HG03064 (cell line): ENCODE results near the gene POLE.
"Not testable (repeated sequence)": the region's sequence is repeated elsewhere in the genome, so short reads cannot be mapped to it uniquely, and the experiment has no call there.

Experiments used
- ATAC-seq: cut with Tn5 transposase; IDR thresholded peaks from one replicate; pipeline ENCODE4 v1.9.1; 2021; ENCODE audit warnings: low read depth; ENCODE audit not compliant: unreplicated experiment

Gene POLE

DNA sequence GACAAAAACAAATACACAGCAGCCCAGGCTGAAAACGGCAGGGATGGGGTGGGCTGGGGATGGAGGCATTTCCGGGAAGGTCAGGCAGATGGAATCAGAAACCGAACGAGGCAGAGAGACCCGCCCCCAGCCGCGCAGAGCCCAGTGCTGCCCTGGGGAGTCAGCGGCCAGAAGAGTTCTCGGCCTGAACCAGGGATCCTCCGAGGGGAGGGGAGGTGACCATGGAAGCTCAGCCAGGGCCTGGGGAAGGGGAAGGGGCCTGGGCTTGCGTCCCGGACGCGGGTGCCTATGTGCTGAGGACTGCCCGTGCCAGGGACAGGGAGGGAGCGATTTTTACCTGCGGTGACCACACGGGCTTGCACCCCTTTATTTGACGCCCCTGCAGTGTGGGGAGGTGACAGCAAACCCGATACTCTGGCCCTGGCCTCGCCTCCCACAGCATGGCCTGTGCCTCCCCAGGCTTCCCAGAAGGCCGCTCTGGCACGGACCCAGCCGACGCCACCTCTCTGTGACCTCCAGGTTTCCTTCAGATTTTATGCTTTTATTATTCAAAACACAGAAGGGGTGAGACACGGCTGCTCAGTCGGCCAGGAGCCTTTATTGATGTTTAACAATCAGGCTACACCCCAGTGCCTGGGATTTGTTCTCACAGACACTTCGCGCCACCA lies 84.4 kb downstream of the POLE start:
- ATAC-seq = no peak

DNA sequence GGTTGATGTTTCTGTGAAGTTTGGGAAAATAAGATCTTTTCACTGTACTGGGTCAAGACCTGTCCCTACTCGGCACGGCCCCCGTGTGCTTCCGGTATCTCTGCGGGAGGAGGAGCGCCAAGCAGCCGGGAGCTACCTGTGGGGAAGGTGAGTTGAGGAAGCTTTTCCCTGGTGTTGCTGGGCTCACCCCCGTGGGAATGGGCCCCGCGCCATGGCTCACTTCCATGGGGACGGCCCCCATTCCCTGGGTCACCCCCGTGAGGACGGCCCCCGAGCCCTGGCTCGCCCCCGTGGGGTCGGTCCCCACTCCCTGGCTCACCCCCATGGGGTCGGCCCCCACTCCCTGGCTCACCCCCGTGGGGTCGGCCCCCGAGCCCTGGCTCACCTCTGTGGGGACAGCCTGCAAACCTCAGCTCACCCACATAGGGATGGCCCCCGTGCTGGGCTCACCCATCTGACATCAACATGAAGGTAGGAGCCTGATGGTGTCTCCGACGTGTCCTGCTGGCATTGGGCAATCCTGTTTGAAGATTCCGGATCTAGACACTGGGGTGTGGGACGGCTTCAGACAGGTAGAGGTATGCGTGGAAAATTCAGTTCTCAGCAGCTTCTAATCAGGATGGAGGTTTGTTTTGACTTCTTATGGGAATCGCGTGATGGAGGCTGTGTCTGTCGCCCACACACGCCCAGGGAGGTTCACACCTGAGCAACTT lies 85.8 kb downstream of the POLE start:
- ATAC-seq = no peak

DNA sequence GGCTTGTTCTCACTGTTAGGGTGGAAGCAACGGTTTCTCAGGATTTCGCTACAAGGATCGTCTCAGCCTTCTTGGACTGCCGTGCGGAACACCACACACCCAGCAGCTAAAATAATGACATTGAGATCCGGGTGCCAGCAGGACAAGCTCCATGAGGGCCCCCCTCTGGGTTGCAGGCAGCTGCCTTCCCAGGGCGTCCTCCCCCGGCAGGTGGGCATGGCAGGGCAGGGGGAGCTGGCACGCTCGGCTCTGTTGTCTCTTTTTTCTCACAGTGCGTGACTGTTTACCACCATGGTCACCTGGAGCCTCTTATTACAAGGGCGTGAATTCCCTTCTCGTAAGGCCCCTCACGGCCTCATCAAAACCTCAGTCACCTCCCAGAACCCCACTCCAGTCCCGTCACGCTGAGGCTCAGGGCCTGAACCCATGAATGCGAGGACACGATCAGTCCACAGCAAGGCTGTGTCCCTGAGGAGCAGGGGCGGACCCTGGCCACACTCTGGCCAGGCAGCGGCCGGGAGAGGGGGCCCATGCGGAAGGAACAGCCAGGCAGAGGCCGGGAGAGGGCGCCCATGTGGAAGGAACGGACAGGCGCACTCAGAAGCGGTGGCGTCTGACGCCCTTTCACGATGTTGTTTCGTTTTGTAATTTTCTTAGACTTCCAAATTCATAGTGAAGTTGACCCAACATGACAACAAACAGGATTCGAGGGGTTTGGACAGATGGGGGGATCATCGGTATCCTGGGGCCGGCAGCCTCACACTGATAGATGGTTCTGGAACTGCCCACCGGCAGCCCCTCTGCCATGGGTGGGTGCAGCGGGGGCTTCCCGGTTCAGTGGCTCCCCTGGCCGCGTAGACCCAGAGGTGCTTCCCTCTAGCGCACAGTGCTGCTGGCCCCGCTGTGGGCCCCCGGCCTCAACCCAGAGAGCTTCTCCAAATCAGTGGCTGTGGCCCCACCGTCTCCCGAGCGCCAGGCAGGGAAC lies 86.8 kb downstream of the POLE start:
- ATAC-seq = no peak

DNA sequence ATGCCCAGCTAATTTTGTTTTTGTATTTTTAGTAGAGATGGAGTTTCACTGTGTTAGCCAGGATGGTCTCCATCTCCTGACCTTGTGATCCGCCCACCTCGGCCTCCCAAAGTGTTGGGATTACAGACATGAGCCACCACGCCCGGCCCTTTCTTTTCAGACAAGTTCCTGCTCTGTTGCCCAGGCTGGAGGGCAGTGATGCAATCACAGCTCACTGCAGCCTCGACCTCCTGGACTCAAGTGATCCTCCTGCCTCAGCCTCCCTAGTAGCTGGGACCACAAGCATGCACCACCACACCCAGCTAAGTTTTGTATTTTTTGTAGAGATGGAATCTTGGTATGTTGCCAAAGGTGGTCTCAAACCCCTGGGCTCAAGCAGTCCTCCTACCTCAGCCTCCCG lies 87.6 kb downstream of the POLE start:
- ATAC-seq = not testable (repeated sequence)

DNA sequence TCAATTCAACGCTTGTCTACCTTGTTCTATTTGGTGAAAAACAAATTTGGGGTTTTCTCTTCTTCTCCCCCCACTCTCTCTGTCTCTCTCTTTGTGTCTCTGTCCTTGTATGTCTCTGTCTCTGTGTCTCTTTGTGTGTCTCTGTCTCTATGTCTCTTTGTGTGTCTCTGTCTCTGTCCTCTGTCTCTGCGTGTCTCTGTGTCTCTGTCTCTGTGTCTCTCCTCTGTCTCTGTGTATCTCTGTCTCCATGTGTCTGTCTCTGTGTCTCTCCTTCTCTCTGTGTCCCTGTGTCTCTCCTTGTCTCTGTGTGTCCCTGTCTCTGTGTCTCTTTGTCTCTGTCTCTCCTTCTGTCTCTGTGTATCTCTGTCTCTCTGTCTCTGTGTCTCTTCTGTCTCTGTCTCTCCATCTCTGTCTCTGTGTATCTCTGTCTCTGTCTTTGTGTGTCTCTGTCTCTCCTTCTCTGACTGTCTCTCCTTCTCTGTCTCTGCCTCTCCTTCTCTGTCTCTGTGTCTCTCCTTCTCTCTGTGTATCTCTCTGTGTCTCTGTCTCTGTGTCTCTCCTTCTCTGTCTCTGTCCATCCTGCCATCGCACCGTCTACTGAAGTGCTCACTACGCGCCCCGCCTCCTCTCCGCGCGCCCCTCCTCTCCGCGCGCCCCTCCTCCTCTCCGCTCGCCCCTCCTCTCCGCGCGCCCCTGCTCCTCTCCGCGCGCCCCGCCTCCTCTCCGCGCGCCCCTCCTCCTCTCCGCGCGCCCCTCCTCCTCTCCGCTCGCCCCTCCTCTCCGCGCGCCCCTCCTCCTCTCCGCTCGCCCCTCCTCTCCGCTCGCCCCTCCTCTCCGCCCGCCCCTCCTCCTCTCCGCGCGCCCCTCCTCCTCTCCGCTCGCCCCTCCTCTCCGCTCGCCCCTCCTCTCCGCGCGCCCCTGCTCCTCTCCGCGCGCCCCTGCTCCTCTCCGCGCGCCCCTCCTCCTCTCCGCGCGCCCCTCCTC lies 89.5 kb downstream of the POLE start:
- ATAC-seq = no peak

DNA sequence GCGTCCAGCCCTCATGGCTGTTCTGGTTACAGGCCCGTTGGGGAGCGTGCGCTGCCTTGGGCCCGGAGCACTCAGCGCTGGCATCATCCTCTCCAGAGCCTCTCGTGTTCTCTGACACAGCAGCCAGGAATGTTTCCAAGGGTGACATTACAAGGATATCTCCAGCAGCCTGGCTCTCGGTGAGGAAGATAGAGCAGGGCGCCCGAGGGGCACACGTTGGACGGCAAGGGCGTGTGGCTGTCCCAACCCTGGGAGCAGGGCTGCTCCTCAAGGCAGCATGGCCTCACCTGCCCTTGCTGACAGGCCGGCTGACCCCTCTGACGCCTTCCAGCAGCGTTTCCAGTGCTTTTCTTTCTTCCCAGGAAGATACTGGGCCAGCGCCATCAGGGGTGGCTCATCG lies 91.1 kb downstream of the POLE start:
- ATAC-seq = no peak

DNA sequence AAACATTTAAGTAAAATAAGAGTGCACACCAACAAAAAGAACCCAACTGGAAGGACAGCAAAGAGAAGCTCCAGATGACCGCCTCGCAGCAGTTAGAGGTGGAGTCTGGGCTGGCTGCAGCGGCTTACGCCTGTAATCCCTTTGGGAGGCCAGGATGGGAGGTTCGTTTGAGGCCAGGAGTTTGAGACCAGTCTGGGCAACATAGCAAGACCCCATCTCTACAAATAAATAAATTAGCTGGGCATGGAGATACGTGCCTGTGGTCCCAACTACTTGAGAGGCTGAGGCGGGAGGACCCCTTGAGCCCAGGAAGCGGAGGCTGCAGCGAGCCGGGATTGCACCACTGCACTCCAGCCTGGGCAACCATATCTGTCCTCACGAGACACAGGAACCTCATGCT lies 92.0 kb downstream of the POLE start:
- ATAC-seq = no peak

DNA sequence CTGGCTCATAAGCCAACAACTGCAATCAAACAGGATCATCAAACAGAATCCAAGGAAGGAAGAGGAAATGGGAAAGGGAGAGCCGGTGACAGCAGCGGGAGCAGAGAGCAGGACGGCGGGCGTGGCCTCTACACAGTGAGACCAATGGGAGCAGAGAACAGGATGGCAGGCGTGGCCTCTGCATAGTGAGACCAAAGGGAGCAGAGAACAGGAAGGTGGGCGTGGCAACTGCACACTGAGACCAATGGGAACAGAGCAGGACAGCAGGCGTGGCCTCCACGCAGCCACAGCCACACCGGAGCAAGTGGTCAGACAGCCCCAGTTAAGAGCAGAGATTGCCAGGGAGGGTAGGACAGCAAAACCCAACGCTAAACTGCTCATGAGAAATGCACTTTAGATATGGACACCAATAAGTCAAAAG lies 93.2 kb downstream of the POLE start:
- no peak for ATAC-seq

DNA sequence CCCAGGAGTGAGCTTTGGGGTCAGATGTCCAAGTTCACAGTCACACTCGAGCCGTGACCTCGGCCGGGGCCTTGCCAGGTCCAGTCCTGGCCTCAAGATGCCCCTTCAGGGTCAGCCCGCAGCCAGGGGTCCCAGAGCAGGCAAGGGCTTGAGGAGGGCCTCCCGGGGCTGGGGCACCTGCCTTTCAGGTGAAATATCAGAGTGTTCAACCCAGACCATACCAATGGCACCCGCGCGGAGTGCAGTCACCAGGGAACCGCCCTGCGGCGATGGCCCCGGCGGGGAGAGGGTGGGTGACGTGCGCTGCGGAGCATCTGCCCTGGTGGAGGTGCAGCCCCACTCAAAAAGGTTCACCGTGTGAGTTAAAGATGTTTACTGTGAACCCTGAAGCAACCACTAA lies 93.6 kb downstream of the POLE start:
- no peak for ATAC-seq

DNA sequence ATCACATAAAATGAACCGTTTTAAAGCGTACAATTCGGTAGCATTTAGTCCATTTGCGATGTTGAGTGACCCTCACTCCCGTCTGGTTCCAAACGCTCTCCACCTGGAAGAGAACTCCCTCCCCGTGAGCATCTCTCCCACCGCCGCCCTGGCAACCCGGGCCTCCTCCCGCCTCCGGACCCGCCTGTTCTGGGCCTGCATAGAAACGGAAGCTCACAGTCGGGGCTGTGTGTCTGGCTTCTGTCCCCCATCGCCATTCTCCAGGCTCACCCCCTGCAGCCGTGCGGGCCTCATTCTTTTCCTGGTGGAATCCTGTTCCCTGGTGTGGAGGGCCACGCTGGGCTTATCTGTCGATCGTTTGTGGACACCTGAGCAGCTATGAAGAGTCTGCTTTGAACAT lies 94.1 kb downstream of the POLE start:
- no peak for ATAC-seq

DNA sequence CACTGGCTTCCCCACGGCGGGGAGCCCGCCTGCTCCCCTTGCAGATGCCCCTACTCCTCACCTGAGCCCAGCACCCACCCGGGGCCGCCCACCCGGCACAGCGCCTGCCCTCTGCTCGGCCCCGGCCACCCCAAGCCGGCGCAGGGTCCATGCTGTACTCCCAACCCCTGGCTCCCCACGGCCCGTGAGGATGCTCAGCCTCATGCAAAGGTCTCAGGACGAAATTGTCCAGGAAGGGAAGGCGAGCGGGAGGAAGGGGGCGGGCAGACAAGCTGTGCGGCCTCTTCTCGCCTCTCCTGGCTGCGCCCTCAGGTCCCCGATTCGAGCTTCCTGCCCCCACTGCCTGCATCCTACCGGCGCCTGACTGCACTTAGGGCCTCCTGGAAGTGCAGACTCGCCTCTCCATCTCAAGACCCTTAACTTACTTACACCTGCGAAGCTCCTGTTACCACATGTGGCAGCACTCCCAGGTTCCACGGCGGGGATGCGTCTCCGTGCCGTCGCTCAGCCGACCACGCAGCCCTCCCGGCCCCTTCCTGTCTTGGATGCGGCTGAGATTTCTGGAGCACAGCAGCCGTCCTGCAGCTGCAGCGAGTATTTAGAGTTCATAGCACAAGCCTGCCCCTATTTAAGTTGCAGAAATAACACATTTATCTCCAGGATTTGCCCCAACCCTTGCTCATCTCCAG lies 94.7 kb downstream of the POLE start:
- ATAC-seq = no peak

DNA sequence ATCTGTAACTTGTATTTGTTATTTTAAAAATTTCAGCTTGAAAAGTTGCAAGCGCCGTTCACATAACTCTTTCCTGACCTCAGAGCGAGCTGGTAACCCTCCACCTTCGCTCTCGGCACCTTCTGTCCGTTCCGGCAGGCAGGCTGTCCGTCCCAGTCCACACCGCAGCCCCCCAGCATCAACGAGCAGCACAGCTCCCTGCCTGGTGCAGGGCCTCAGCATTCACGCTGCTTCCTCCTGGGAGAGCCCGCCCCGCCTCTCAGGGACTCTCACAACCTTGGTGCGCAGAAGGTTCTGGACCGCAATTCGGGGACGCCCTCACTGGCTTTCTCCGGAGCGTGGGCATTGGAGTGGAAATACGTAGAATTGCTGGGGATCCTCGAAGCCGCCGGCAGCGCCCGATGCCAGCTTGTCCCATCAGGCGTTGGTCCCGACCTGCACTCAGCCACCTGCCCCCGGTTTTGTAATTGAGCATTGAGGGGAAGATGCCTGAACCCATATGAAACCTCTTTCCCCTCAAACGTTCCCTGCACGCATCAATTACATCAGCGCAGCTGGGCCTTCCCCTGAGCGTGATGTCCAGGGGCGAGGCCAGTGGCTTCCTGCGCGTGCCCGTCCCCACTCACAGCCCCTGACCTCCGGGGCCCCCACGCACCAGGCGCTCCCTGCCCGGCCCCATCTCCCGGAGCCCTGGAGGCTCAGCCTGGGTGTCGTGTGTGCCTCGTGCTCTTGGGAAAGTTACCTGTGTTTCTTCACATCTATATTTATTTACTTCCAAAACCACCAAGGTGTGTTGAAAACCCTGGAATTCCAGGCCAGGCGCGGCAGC lies 95.8 kb downstream of the POLE start:
- no peak for ATAC-seq

DNA sequence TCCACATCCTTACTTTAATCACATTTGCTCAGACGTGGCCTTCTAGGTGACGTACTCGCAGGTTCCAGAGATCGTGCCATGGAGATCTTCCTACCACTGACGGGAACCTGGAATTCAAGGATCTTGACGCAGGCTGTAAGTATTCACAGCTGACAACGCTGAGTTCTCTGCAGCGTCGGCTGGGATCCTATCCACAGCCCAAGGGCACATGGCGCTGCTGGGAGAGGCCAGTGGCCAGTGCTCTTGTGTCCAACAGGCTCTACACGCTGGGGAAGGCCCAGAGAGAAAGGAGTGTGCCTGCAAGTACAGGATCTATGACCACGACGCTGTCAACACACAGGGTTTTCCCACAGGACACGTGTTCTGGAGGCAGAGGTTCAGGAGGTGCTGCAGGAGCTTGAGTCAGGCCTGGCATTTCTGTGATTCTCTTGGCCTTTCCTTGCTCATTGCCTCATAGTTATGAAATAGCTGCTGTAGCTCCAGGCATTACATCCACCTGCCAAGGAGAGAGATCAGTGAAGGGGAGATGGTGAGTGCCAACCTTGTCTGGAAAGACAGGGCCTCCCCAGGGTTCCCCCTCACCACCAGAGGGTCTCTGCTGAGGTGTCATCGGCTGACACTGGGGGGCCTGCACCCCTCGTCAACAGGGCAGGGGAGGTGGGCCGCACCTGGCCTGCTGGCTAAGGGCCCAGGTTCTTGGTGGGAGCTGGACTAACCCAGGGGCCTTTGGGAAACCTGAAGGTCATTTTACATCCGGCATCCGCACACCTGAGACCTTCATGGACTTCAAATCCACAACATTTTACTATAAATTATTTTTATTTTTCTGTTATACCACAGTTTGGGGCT lies 98.1 kb downstream of the POLE start:
- no peak for ATAC-seq

DNA sequence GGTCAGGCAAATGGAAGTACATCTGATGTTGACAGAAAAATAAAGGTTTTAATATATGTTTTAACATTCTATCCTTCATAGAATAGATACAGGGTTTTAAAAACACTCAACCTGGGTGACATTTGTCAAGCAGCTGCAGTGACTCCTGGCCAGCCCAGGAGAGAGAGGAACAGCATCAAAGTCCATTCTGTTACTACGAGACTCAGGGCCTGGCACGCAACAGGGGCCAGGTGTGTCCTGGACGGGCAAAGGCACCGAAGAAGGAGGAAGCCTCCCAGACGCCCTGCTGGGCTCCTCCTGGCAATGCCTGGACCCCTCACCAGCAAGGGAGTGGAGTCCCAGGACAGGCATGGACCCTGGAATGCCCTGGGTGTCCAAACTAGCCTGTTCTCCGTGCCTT lies 98.8 kb downstream of the POLE start:
- no peak for ATAC-seq

DNA sequence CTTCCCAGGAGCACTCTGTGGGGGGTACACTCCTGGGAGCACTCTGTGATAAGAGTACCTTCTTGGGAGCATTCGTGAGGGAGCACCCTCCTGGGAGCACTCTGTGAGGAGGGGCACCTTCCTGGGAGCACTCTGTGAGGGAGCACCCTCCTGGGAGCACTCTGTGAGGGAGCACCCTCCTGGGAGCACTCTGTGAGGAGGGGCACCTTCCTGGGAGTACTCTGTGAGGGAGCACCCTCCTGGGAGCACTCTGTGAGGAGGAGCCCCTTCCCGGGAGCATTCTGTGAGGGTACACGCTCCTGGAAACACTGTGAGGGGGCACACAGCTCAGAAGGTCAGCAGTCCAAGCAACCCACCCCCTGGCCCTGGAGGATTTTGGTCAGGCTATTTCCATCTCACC lies 99.4 kb downstream of the POLE start:
- ATAC-seq = no peak

DNA sequence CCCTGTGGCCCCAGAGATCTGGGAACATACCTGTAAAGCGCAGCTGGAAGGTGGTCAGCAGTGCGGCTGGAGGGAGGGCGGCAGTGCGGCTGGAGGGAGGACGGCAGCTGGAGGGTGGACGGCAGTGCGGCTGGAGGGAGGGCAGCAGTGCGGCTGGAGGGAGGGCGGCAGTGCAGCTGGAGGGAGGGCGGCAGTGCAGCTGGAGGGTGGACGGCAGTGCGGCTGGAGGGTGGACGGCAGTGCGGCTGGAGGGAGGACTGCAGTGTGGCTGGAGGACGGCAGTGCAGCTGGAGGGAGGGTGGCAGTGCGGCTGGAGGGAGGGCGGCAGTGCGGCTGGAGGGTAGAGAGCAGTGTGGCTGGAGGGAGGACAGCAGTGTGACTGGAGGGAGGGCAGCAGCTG lies 100.2 kb downstream of the POLE start:
- no peak for ATAC-seq

DNA sequence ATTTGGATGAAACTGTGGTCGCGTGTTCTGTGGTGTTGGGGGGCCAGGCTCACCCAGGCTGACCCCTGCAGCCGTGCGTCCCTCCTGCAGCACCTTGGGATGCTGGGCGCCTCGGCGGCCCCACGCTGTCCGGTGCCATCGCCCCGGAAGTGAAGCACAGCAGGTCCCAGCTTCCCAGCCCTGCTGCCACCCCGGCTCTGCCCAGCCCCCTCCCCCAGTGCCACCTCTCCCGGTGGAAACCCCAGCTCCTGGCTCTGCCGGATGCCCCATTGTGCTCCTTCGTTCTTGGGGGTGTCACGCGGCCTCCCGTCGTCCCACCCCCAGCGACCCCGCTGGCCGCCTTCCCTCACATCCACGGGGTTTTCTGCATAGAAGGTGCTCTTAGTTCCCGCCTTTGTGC lies 102.0 kb downstream of the POLE start:
- ATAC-seq = no peak

DNA sequence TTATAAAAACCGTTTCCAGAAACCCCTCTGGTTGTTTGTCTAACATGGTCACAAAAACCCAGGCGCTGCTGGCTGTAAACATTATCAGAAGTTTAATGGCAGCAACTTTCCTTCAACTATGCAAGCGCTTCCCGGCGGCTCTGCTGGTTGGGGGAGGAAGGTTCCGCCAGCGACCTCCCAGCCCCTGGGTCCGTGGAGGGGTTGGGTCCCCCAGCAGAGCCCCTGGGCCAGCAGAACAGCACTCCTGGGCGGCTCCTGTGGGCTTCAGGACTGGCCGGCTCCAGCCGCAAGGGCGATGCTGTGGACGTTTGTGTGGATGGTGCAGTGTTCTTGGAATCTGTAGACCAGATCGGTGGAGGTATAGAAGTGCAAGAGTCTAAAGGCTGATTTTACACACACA lies 102.7 kb downstream of the POLE start:
- no peak for ATAC-seq
